ENCODE results near the gene AUH. TPM values are rescaled to one million over a fixed set of nuclear protein-coding genes. Genes with fewer than 3 reads are reported as not detected.

AUH gene
- total RNA-seq, 4 donors from 2014 or later = 17.1 to 28.2 (median 20.8) TPM

DNA sequence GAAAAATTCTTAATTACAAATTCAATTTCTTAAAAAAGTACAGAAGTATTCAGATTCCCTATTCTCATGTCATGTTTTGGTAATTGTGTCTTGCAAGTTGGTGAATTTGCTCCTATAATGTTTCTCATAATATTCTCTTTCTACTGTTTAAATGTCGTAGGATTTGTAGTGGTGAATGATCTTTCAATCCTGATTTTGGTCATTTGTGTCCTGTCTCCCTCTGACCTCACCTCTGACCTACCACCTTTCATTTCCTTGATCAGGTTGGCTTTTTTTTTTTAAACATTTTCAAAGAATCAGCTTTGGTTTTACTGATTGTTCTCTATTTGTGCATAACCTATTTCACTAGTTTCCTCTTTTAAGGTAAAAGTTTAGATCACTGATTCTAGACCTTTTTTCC, 102.6 kb downstream of the AUH start:
- Histone ChIP-seq H3K9me3 (no peaks in the 10 kb centered on the region), H3K4me1 (peaks cover 16% of the 10 kb centered on the region in 2 donors), H3K36me3 (no peaks in the 10 kb centered on the region), H3K4me3 (no peak overlapping the region), H3K27ac (no peak overlapping the region), H3K27me3 (no peaks in the 10 kb centered on the region)
- TF ChIP-seq POLR2A (IDR thresholded peaks at IDR 0.05) = no peak
- TF ChIP-seq, protein P1, sequence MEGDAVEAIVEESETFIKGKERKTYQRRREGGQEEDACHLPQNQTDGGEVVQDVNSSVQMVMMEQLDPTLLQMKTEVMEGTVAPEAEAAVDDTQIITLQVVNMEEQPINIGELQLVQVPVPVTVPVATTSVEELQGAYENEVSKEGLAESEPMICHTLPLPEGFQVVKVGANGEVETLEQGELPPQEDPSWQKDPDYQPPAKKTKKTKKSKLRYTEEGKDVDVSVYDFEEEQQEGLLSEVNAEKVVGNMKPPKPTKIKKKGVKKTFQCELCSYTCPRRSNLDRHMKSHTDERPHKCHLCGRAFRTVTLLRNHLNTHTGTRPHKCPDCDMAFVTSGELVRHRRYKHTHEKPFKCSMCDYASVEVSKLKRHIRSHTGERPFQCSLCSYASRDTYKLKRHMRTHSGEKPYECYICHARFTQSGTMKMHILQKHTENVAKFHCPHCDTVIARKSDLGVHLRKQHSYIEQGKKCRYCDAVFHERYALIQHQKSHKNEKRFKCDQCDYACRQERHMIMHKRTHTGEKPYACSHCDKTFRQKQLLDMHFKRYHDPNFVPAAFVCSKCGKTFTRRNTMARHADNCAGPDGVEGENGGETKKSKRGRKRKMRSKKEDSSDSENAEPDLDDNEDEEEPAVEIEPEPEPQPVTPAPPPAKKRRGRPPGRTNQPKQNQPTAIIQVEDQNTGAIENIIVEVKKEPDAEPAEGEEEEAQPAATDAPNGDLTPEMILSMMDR (IDR thresholded peaks at IDR 0.05 in 4 of 5, conservative IDR thresholded peaks at IDR 0.05 in 1 of 5) = no peak
- ATAC-seq (no peak), DNase-seq (no peak)
- in situ Hi-C loops (cut with MboI; ENCODE audit: low sequenced_read_pairs in 4 of 4) (no loop called here), intact Hi-C loops (cut with DNase I; ENCODE audit: low total_unique reads) (loop anchor here (5.0 kb wide), 1 partner anchor 222 kb away; no protein-coding TSS in a partner anchor)

DNA sequence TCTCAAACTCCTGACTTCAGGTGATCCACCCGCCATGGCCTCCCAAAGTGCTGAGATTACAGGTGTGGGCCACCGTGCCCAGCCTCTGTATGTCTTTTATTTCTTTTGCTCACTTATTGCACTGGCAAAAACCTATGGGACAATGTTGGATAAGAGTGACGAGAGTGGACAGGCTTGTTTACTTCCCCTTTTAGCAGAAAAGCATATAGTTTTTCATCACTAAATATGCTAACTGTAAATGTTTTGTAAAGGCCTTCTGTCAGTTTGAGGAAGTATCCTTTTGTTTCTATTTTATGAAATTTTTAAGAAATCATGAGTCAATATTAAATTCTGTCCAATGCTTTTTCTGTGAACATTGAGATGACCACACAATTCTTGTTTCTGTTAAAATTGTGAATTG, 103.3 kb downstream of the AUH start:
- Histone ChIP-seq H3K27ac (no peak overlapping the region), H3K9me3 (no peaks in the 10 kb centered on the region), H3K27me3 (no peaks in the 10 kb centered on the region), H3K36me3 (no peaks in the 10 kb centered on the region), H3K4me1 (peaks cover 16% of the 10 kb centered on the region in 2 donors), H3K4me3 (no peak overlapping the region)
- no peak for DNase-seq
- intact Hi-C loops (cut with DNase I; ENCODE audit: low total_unique reads) = loop anchor here (5.0 kb wide), 1 partner anchor 221 kb away; no protein-coding TSS in a partner anchor
- ATAC-seq = no peak
- in situ Hi-C loops (cut with MboI; ENCODE audit: low sequenced_read_pairs in 4 of 4) = no loop called here
- TF ChIP-seq POLR2A (IDR thresholded peaks at IDR 0.05) = no peak
- TF ChIP-seq, protein P1 (IDR thresholded peaks at IDR 0.05 in 4 of 5, conservative IDR thresholded peaks at IDR 0.05 in 1 of 5) = no peak

DNA sequence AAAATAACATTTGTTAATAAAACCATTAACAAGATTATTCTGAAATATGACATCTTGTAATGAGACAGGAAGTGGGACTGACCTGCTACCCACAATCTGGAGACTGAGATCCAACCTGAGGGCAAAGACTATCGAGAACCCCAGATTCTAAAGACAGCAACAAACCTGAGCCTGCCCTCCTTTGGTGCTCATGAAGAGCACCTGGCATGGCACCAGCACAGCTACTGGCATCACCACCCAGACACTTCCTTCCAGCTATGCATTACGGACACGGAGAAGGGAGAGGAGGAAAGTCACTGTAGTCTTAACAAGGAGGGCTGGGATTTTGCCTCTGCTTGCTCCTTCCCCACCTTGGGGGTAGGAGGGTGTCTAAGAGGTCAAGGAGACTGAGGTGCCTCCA, 105.5 kb downstream of the AUH start:
- Histone ChIP-seq H3K9me3 (no peaks in the 10 kb centered on the region), H3K4me3 (no peak overlapping the region), H3K27me3 (no peaks in the 10 kb centered on the region), H3K4me1 (peaks cover 16% of the 10 kb centered on the region in 2 donors), H3K27ac (peak overlapping the region in 3 of 4 donors; percentile 15 to 51 (median 48)), H3K36me3 (no peaks in the 10 kb centered on the region)
- peak in 1 of 2 donors; percentile 39 for DNase-seq
- in situ Hi-C loops (cut with MboI; ENCODE audit: low sequenced_read_pairs in 4 of 4) = no loop called here
- TF ChIP-seq, protein P1 (IDR thresholded peaks at IDR 0.05 in 4 of 5, conservative IDR thresholded peaks at IDR 0.05 in 1 of 5) = no peak
- no peak for TF ChIP-seq POLR2A (IDR thresholded peaks at IDR 0.05)
- intact Hi-C loops (cut with DNase I; ENCODE audit: low total_unique reads) = loop anchor here (5.0 kb wide), 1 partner anchor 219 kb away; no protein-coding TSS in a partner anchor
- peak; percentile 52 to 73 for ATAC-seq

DNA sequence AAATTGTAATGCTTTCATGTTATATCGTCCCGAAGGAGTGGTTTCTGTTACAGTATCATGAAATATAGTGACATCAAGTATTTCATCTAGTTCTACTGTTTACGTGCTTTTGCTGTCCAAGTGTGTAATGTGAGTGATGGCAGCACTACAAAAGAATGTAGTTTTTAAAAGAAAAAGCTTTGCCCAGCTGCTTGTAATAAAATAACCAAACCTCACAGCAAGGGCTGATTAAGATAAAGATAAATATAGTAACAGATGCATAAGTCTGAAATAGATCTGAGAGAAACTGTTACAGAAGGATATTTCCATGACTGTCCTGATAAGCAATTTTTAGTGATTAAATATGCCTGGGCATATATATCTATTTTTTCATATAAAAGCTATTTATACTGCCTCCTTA, 106.4 kb downstream of the AUH start:
- Histone ChIP-seq H3K9me3 (no peaks in the 10 kb centered on the region), H3K27me3 (no peaks in the 10 kb centered on the region), H3K4me1 (peaks cover 16 to 22% of the 10 kb centered on the region in 2 donors), H3K36me3 (no peaks in the 10 kb centered on the region), H3K4me3 (no peak overlapping the region), H3K27ac (peak overlapping the region in 3 of 4 donors; percentile 15 to 51 (median 48))
- no peak for TF ChIP-seq POLR2A (IDR thresholded peaks at IDR 0.05)
- TF ChIP-seq, protein P1 (IDR thresholded peaks at IDR 0.05 in 4 of 5, conservative IDR thresholded peaks at IDR 0.05 in 1 of 5) = no peak
- intact Hi-C loops (cut with DNase I; ENCODE audit: low total_unique reads) (loop anchor here (5.0 kb wide), 1 partner anchor 218 kb away; no protein-coding TSS in a partner anchor), in situ Hi-C loops (cut with MboI; ENCODE audit: low sequenced_read_pairs in 4 of 4) (no loop called here)
- DNase-seq (no peak), ATAC-seq (no peak)

DNA sequence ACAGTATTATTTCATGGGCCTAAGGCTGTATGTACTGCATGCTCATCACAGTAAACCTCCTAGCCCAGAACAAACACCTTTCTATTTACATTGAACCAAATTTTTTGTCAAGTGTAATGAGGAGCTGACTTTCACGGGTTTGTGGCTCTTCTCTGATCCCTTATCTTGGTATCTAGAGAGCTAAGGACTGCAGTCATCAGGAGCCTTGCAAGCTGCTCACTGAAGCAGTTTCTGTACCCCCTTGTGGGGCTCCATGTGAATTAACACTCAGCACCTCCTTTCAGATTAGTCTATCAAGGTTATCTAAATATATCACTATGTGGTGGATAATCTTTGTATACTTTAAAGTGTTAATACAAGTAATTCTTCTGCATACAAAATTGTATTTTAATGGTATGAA, 108.2 kb downstream of the AUH start:
- DNase-seq = no peak
- no peak overlapping the region for H3K27ac ChIP-seq
- H3K36me3 ChIP-seq = no peaks in the 10 kb centered on the region
- H3K9me3 ChIP-seq = no peaks in the 10 kb centered on the region
- intact Hi-C loops (cut with DNase I; ENCODE audit: low total_unique reads) = no loop called here
- H3K4me3 ChIP-seq = no peak overlapping the region
- peaks cover 24 to 40% of the 10 kb centered on the region in 2 donors for H3K4me1 ChIP-seq
- no peaks in the 10 kb centered on the region for H3K27me3 ChIP-seq
- TF ChIP-seq, protein P1 (IDR thresholded peaks at IDR 0.05 in 4 of 5, conservative IDR thresholded peaks at IDR 0.05 in 1 of 5) = no peak
- no peak for TF ChIP-seq POLR2A (IDR thresholded peaks at IDR 0.05)
- in situ Hi-C loops (cut with MboI; ENCODE audit: low sequenced_read_pairs in 4 of 4) = no loop called here
- no peak for ATAC-seq
